ENCODE results near the gene ARHGAP20.

- TF ChIP-seq, protein P1, sequence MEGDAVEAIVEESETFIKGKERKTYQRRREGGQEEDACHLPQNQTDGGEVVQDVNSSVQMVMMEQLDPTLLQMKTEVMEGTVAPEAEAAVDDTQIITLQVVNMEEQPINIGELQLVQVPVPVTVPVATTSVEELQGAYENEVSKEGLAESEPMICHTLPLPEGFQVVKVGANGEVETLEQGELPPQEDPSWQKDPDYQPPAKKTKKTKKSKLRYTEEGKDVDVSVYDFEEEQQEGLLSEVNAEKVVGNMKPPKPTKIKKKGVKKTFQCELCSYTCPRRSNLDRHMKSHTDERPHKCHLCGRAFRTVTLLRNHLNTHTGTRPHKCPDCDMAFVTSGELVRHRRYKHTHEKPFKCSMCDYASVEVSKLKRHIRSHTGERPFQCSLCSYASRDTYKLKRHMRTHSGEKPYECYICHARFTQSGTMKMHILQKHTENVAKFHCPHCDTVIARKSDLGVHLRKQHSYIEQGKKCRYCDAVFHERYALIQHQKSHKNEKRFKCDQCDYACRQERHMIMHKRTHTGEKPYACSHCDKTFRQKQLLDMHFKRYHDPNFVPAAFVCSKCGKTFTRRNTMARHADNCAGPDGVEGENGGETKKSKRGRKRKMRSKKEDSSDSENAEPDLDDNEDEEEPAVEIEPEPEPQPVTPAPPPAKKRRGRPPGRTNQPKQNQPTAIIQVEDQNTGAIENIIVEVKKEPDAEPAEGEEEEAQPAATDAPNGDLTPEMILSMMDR (conservative IDR thresholded peaks at IDR 0.05; ENCODE audit: low read depth, low read length) = no peak
- no peak for TF ChIP-seq EZH2 (IDR thresholded peaks at IDR 0.05; ENCODE audit: borderline replicate concordance, low read depth, low read length, poor library complexity, severe bottlenecking)
Observed at GRCh38 chr11:110735455-110736170, 23.4 kb upstream of the ARHGAP20 start.
